ENCODE results near the gene CCDC68.

The CCDC68 gene

GRCh38 chr18:54919412-54919811 lies 39.8 kb downstream of the CCDC68 start:
- no peak for DNase-seq (ENCODE audit: low read depth in 1 of 2, low spot score in 1 of 2)

- no peak for DNase-seq (ENCODE audit: low read depth in 1 of 2, low spot score in 1 of 2)
Measured at GRCh38 chr18:54918060-54918459, 41.2 kb downstream of the CCDC68 start.

- no peak for DNase-seq (ENCODE audit: low read depth in 1 of 2, low spot score in 1 of 2)
Measured at GRCh38 chr18:54916507-54916906, 42.8 kb downstream of the CCDC68 start.

GRCh38 chr18:54914816-54915215 lies 44.4 kb downstream of the CCDC68 start:
- no peak for DNase-seq (ENCODE audit: low read depth in 1 of 2, low spot score in 1 of 2)

GRCh38 chr18:54911551-54911950 lies 47.7 kb downstream of the CCDC68 start:
- no peak for DNase-seq (ENCODE audit: low read depth in 1 of 2, low spot score in 1 of 2)

GRCh38 chr18:54910161-54910919 lies 48.9 kb downstream of the CCDC68 start:
- DNase-seq (ENCODE audit: low read depth in 1 of 2, low spot score in 1 of 2) = no peak

- DNase-seq (ENCODE audit: low read depth in 1 of 2, low spot score in 1 of 2) = no peak
Measured at GRCh38 chr18:54909538-54909937, 49.7 kb downstream of the CCDC68 start.

- DNase-seq (ENCODE audit: low read depth in 1 of 2, low spot score in 1 of 2) = no peak
Measured at GRCh38 chr18:54906331-54907185, 52.7 kb downstream of the CCDC68 start.

GRCh38 chr18:54905629-54906028 lies 53.6 kb downstream of the CCDC68 start:
- no peak for DNase-seq (ENCODE audit: low read depth in 1 of 2, low spot score in 1 of 2)

GRCh38 chr18:54904581-54904980 lies 54.7 kb downstream of the CCDC68 start:
- no peak for DNase-seq (ENCODE audit: low read depth in 1 of 2, low spot score in 1 of 2)

GRCh38 chr18:54900290-54900689 lies 59.0 kb downstream of the CCDC68 start:
- no peak for DNase-seq (ENCODE audit: low read depth in 1 of 2, low spot score in 1 of 2)

- DNase-seq (ENCODE audit: low read depth in 1 of 2, low spot score in 1 of 2) = no peak
Measured at GRCh38 chr18:54899500-54899899, 59.8 kb downstream of the CCDC68 start.

GRCh38 chr18:54888933-54889332 lies 70.3 kb downstream of the CCDC68 start:
- DNase-seq (ENCODE audit: low read depth in 1 of 2, low spot score in 1 of 2) = no peak

- DNase-seq (ENCODE audit: low read depth in 1 of 2, low spot score in 1 of 2) = no peak
Measured at GRCh38 chr18:54888378-54888777, 70.9 kb downstream of the CCDC68 start.

GRCh38 chr18:54883816-54884604 lies 75.3 kb downstream of the CCDC68 start:
- DNase-seq (ENCODE audit: low read depth in 1 of 2, low spot score in 1 of 2) = no peak

GRCh38 chr18:54882318-54882717 lies 76.9 kb downstream of the CCDC68 start:
- DNase-seq (ENCODE audit: low read depth in 1 of 2, low spot score in 1 of 2) = no peak

- DNase-seq (ENCODE audit: low read depth in 1 of 2, low spot score in 1 of 2) = no peak
Measured at GRCh38 chr18:54881229-54881768, 78.0 kb downstream of the CCDC68 start.

GRCh38 chr18:54880395-54881105 lies 78.7 kb downstream of the CCDC68 start:
- DNase-seq (ENCODE audit: low read depth in 1 of 2, low spot score in 1 of 2) = no peak

- DNase-seq (ENCODE audit: low read depth in 1 of 2, low spot score in 1 of 2) = no peak
Measured at GRCh38 chr18:54879691-54880090, 79.6 kb downstream of the CCDC68 start.

- no peak for DNase-seq (ENCODE audit: low read depth in 1 of 2, low spot score in 1 of 2)
Measured at GRCh38 chr18:54878659-54879358, 80.5 kb downstream of the CCDC68 start.
